ENCODE results near the gene TFF3. TPM values are rescaled to one million over a fixed set of nuclear protein-coding genes. Genes with fewer than 3 reads are reported as not detected.

Gene TFF3
- total RNA-seq, 1 donor from 2014 or later, result 0.40 TPM

- no peak for DNase-seq (ENCODE audit: low read depth)
Measured at GRCh38 chr21:42289926-42290325, 25.3 kb downstream of the TFF3 start.

- no peak for DNase-seq (ENCODE audit: low read depth)
Measured at GRCh38 chr21:42288962-42289361, 26.2 kb downstream of the TFF3 start.

GRCh38 chr21:42287193-42288083, 27.8 kb downstream of the TFF3 start:
- no peak for DNase-seq (ENCODE audit: low read depth)

- DNase-seq (ENCODE audit: low read depth), result no peak
Measured at GRCh38 chr21:42286416-42286815, 28.8 kb downstream of the TFF3 start.

GRCh38 chr21:42285569-42286245, 29.5 kb downstream of the TFF3 start:
- DNase-seq (ENCODE audit: low read depth), result no peak

GRCh38 chr21:42282715-42283114, 32.5 kb downstream of the TFF3 start:
- DNase-seq (ENCODE audit: low read depth), result no peak

GRCh38 chr21:42282021-42282420, 33.2 kb downstream of the TFF3 start:
- DNase-seq (ENCODE audit: low read depth), result no peak

GRCh38 chr21:42281181-42281680, 34.0 kb downstream of the TFF3 start:
- DNase-seq (ENCODE audit: low read depth), result no peak

GRCh38 chr21:42280356-42281180, 34.6 kb downstream of the TFF3 start:
- no peak for DNase-seq (ENCODE audit: low read depth)

- no peak for DNase-seq (ENCODE audit: low read depth)
Measured at GRCh38 chr21:42279888-42280287, 35.3 kb downstream of the TFF3 start.

GRCh38 chr21:42279341-42279871, 35.8 kb downstream of the TFF3 start:
- DNase-seq (ENCODE audit: low read depth), result no peak

GRCh38 chr21:42278451-42279149, 36.6 kb downstream of the TFF3 start:
- no peak for DNase-seq (ENCODE audit: low read depth)

- DNase-seq (ENCODE audit: low read depth), result no peak
Measured at GRCh38 chr21:42277593-42277992, 37.6 kb downstream of the TFF3 start.

GRCh38 chr21:42276526-42277154, 38.6 kb downstream of the TFF3 start:
- DNase-seq (ENCODE audit: low read depth), result no peak

GRCh38 chr21:42276076-42276475, 39.1 kb downstream of the TFF3 start:
- DNase-seq (ENCODE audit: low read depth), result peak; percentile 36

- no peak for DNase-seq (ENCODE audit: low read depth)
Measured at GRCh38 chr21:42272984-42273600, 42.1 kb downstream of the TFF3 start.

GRCh38 chr21:42272109-42272962, 42.9 kb downstream of the TFF3 start:
- DNase-seq (ENCODE audit: low read depth), result no peak

- no peak for DNase-seq (ENCODE audit: low read depth)
Measured at GRCh38 chr21:42271065-42271464, 44.1 kb downstream of the TFF3 start.

- DNase-seq (ENCODE audit: low read depth), result no peak
Measured at GRCh38 chr21:42269386-42269785, 45.8 kb downstream of the TFF3 start.
